Kidney (tissue), 14 donors: Measurements from ENCODE around the gene CCDC157. TPM values are rescaled to one million over a fixed set of nuclear protein-coding genes. Genes with fewer than 3 reads are reported as not detected.

Source experiments
- DNase-seq, 5 donors: peaks; one replicate each; pipeline ENCODE4 v3.0.0-alpha.2; 2013 to 2020
- FAIRE-seq: peaks from 2 replicates; lab custom pipeline; 2012; peaks lifted over from hg19 to GRCh38; lab: Jason Lieb, UNC
- H3K27ac ChIP-seq, 2 donors: one replicate each; pipeline ENCODE4 v1.7.0; 2013; ENCODE audit warnings: low read depth in 2 of 2, low read length in 2 of 2, inconsistent platforms in 1 of 2
- H3K27me3 ChIP-seq: one replicate; pipeline ENCODE4 v1.7.1; 2013; ENCODE audit warnings: low read length, inconsistent platforms; ENCODE audit not compliant: control insufficient read depth, insufficient read depth
- H3K36me3 ChIP-seq, 3 donors: one replicate each; pipeline versions ENCODE4 v1.7.0 to v1.7.1; 2013; ENCODE audit warnings: low read length in 3 of 3, control low read depth in 1 of 3, inconsistent platforms in 1 of 3; ENCODE audit not compliant: insufficient read depth in 3 of 3, control insufficient read depth in 2 of 3
- H3K4me1 ChIP-seq, 3 donors: one replicate each; pipeline versions ENCODE4 v1.7.0 to v1.7.1; 2013; ENCODE audit warnings: low read length in 3 of 3, inconsistent platforms in 1 of 3, low read depth in 1 of 3; ENCODE audit not compliant: control insufficient read depth in 2 of 3, insufficient read depth in 2 of 3
- H3K4me3 ChIP-seq, 3 donors: one replicate each; pipeline versions ENCODE4 v1.7.0 to v1.8.1; 2013; ENCODE audit warnings: low read length in 3 of 3, control low read depth in 1 of 3, inconsistent platforms in 1 of 3
- H3K9ac ChIP-seq, 3 donors: one replicate each; pipeline versions ENCODE4 v1.7.0 to v1.7.1; 2013; ENCODE audit warnings: low read length in 3 of 3, control low read depth in 1 of 3, inconsistent platforms in 1 of 3
- H3K9me3 ChIP-seq, 3 donors: one replicate each; pipeline versions ENCODE4 v1.7.0 to v1.7.1; 2013; ENCODE audit warnings: low read length in 3 of 3, control low read depth in 1 of 3, inconsistent platforms in 1 of 3; ENCODE audit not compliant: control insufficient read depth in 2 of 3, insufficient read depth in 1 of 3
- intact Hi-C: fragments of 100-400 bp; cut with DNase I; formaldehyde crosslinking; loops from one replicate; pipeline ENCODE4 v1.11.1; 2022
- polyA plus RNA-seq: library from polyadenylated mRNA; stranded (reverse); fragments of 350-450 nt; fragmentation: Illumina TruSeq; extraction: RNeasy Lipid Tissue Mini Kit (QIAGEN cat#74804); gene quantifications from one replicate; pipeline ENCODE4 v1.2.3, GENCODE V29; 2014; ENCODE audit warnings: low read depth, low replicate concordance; ENCODE audit not compliant: insufficient read depth
- total RNA-seq: library from RNA; stranded (reverse); fragmentation: NEBNext Ultra II Directional; extraction: Animal tissue kit (Norgen Biotek cat#: 25700); gene quantifications from one replicate; pipeline ENCODE4 v1.2.1, GENCODE V29; 2021
- TF ChIP-seq, protein P1 (sequence below): IDR thresholded peaks from 3 replicates; pipeline ENCODE4 v1.5.1; 2012; ENCODE audit warnings: mild to moderate bottlenecking, moderate library complexity, borderline replicate concordance; ENCODE audit not compliant: insufficient read depth; ENCODE audit errors: extremely low read depth
- donor health status: control.
- donor health status: control.
- donor health status: control.
- donor health status: control.
- donor health status: control.
- donor health status: DM: yes; HTN: yes; CAD: no.
- donor health status: Normal renal cell carcinoma (clear cell type).

Gene CCDC157
- total and polyA plus RNA-seq, 2 donors from 2014 or later, result 5.1 to 6.0 TPM

DNA sequence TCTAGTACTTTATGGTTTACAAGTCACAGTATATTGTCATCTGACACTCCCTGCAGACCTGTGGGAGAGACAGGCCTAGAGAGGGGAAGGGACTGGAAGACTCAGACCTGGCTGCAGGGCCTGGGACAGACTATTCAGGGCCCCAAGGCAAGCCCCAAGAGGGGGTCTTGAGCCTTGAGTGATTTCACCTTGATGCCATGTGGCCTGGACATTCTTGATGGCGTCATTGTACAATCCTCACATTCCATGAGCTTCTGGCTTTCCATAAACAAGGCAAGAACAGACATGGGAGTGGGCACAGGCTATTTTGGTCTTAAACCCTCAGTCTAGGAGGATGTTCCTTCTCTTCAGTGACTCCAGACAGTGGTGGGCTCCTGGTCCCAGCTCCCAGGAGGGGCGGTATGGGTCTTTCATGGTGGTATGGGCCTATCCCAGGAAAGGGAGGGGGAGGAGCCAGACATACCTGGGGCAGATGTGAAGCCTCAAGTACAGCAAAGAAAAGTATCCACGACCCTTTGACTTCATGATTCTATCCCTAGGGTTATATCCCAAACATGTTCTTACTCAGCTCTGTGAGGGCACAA, 28.2 kb upstream of the CCDC157 start:
- Histone ChIP-seq H3K9me3 (no peaks in the 10 kb centered on the region), H3K9ac (no peak overlapping the region), H3K4me3 (no peak overlapping the region), H3K4me1 (peaks cover 0 to 24% (median 21%) of the 10 kb centered on the region in 3 donors), H3K36me3 (peaks cover 2 to 13% (median 9%) of the 10 kb centered on the region in 3 donors), H3K27ac (no peak overlapping the region), H3K27me3 (no peaks in the 10 kb centered on the region)
- TF ChIP-seq, protein P1, sequence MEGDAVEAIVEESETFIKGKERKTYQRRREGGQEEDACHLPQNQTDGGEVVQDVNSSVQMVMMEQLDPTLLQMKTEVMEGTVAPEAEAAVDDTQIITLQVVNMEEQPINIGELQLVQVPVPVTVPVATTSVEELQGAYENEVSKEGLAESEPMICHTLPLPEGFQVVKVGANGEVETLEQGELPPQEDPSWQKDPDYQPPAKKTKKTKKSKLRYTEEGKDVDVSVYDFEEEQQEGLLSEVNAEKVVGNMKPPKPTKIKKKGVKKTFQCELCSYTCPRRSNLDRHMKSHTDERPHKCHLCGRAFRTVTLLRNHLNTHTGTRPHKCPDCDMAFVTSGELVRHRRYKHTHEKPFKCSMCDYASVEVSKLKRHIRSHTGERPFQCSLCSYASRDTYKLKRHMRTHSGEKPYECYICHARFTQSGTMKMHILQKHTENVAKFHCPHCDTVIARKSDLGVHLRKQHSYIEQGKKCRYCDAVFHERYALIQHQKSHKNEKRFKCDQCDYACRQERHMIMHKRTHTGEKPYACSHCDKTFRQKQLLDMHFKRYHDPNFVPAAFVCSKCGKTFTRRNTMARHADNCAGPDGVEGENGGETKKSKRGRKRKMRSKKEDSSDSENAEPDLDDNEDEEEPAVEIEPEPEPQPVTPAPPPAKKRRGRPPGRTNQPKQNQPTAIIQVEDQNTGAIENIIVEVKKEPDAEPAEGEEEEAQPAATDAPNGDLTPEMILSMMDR, result no peak
- DNase-seq (no peak), FAIRE-seq (no peak)
- intact Hi-C loops, result no loop called here

DNA sequence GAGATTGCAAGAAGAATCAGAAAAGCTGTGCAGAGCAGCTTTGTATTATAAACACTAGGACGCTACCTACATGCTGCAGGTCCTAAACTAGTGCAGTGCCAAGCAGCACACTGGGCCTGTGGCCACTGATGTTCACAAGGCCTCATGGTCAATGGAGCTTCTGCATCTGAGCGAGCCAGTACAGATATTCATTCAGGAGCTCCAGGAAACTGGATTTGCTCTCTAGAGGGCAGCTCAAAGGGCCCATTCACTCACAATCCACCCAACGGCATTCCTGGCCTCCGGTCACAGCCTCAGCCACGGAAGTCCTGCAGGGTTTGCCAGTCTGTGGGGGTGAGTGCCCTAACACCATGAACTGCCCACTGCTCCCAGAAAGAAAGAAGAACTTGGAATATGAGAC, 24.3 kb upstream of the CCDC157 start:
- Histone ChIP-seq H3K9me3 (no peaks in the 10 kb centered on the region), H3K4me3 (no peak overlapping the region), H3K36me3 (peaks cover 11 to 52% (median 45%) of the 10 kb centered on the region in 3 donors), H3K27me3 (no peaks in the 10 kb centered on the region), H3K9ac (no peak overlapping the region), H3K4me1 (peaks cover 0 to 4% (median 1%) of the 10 kb centered on the region in 3 donors), H3K27ac (no peak overlapping the region)
- TF ChIP-seq, protein P1, result no peak
- intact Hi-C loops, result no loop called here
- FAIRE-seq (no peak), DNase-seq (no peak)

DNA sequence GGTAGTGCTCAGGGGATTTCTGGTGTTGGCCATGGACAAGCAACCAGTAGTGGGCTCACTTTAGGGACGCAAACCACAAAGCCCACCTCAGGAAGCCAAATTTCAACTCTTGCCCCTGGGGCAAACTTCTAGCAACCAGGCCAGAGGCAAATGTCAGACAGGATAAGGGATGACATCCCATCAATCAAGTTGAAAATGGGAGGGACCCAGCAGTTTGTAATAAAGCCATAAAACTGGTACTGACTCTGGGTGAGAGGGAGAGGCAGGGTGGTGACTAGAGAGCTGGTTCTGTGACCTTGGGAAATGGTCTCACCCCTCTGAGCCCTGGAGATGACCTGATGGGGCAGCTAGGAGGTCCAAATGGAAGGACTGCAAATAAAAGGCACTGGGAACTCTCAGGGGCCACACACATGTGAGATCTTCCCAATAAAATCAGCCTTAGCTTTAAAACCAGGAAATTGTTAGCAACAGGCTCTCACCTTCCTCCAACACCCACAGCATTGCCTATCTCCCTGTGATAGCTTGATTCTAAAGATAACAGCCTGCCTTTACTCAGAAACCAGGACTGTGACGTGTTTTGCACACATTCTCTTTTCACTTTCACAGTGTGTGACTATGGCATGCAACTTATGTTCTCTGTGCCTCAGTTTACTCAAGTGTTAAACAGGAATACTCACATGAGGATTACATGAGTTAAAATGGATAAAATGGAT, 23.7 kb upstream of the CCDC157 start:
- TF ChIP-seq, protein P1, result no peak
- intact Hi-C loops, result no loop called here
- Histone ChIP-seq H3K27me3 (no peaks in the 10 kb centered on the region), H3K4me3 (no peak overlapping the region), H3K36me3 (peaks cover 12 to 57% (median 49%) of the 10 kb centered on the region in 3 donors), H3K27ac (no peak overlapping the region), H3K9ac (no peak overlapping the region), H3K9me3 (no peaks in the 10 kb centered on the region), H3K4me1 (no peaks in the 10 kb centered on the region)
- FAIRE-seq (no peak), DNase-seq (no peak)
